Left lung (tissue), 10 donors: ENCODE data around the gene HUNK. TPM values are rescaled to one million over a fixed set of nuclear protein-coding genes. Genes with fewer than 3 reads are reported as not detected.
"Not testable (repeated sequence)": the region's sequence is repeated elsewhere in the genome, so short reads cannot be mapped to it uniquely, and the experiment has no call there.

Source experiments
- ATAC-seq: fragments of 200-7000 bp; cut with Tn5 transposase; one replicate; pipeline ENCODE4 v1.9.1; 2020; ENCODE audit warnings: moderate library complexity
- DNase-seq, 4 donors: peaks; one replicate each; pipeline ENCODE4 v3.0.0-alpha.2; 2013 to 2020
- H3K27ac ChIP-seq, 2 donors: fragments of 200-600 bp; sonication (generic) in 1 of 2; one replicate each; pipeline versions ENCODE4 v1.5.0 to v1.8.0; 2020 to 2021
- H3K27me3 ChIP-seq, 2 donors: fragments of 200-600 bp; sonication (generic) in 1 of 2; one replicate each; pipeline versions ENCODE4 v1.5.0 to v1.8.0; 2020 to 2021
- H3K36me3 ChIP-seq, 2 donors: fragments of 200-600 bp; sonication (generic) in 1 of 2; one replicate each; pipeline versions ENCODE4 v1.5.0 to v1.8.0; 2020 to 2021
- H3K4me1 ChIP-seq, 2 donors: fragments of 200-600 bp; one replicate each; pipeline ENCODE4 v1.8.0; 2021
- H3K4me3 ChIP-seq, 2 donors: fragments of 200-600 bp; sonication (generic) in 1 of 2; one replicate each; pipeline versions ENCODE4 v1.5.0 to v1.8.0; 2020 to 2021; ENCODE audit warnings: mild to moderate bottlenecking in 1 of 2
- H3K9me3 ChIP-seq, 2 donors: fragments of 200-600 bp; sonication (generic) in 1 of 2; one replicate each; pipeline versions ENCODE4 v1.5.0 to v1.8.0; 2020 to 2021
- intact Hi-C, 2 donors: fragments of 100-400 bp; cut with DNase I; formaldehyde crosslinking; loops; one replicate each; pipeline versions ENCODE4 v1.11.2 to v1.14.2; 2022
- polyA plus RNA-seq, 6 donors: library from polyadenylated mRNA; unstranded; fragments of 120-200 nt; gene quantifications; one replicate each; pipeline ENCODE4 v1.2.1, GENCODE V29; 2013; ENCODE audit not compliant: insufficient read length in 6 of 6
- total RNA-seq, 2 donors: library from RNA; stranded (reverse); fragmentation: NEBNext Ultra II Directional; extraction: Animal tissue kit (Norgen Biotek cat#: 25700); gene quantifications; one replicate each; pipeline ENCODE4 v1.2.1, GENCODE V29; 2021
- TF ChIP-seq, protein P1 (sequence below), 2 donors: fragments of 200-600 bp; sonication (generic) in 1 of 2; IDR thresholded peaks; one replicate each; pipeline versions ENCODE4 v1.5.0 to v1.8.0; 2021; ENCODE audit warnings: antibody characterized with exemption in 2 of 2
- donor health status: DM: no; HTN: yes; CAD: no.
- donor health status: DM: no; HTN: no; CAD: no.

HUNK gene
- total and polyA plus RNA-seq, 8 donors: 2.9 to 7.4 (median 6.0) TPM

DNA sequence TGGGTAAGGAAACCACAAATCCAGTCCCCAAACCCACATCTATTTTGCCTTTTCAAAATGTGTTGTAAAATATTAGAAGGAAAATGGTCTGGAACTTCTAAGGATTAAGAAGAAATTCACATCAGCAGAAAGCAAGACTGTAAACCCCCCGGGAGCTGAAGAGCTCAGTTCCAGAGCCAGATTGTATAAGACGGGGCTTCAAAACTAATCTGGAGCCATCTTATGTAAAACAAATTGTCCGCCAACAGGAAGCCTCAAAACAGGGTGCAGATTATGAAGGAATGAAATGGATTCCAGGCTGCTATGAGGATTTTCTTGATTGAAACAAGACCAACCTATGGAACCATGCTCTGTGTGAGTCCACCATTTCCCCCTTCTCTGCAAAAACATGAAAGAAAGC is 25.1 kb upstream of the HUNK start:
- Histone ChIP-seq H3K4me3 (no peak overlapping the region), H3K9me3 (no peaks in the 10 kb centered on the region), H3K36me3 (no peaks in the 10 kb centered on the region), H3K27ac (no peak overlapping the region), H3K27me3 (peaks cover 0 to 3% of the 10 kb centered on the region in 2 donors), H3K4me1 (no peaks in the 10 kb centered on the region)
- intact Hi-C loops: no loop called here
- ATAC-seq (no peak), DNase-seq (no peak)
- TF ChIP-seq, protein P1, sequence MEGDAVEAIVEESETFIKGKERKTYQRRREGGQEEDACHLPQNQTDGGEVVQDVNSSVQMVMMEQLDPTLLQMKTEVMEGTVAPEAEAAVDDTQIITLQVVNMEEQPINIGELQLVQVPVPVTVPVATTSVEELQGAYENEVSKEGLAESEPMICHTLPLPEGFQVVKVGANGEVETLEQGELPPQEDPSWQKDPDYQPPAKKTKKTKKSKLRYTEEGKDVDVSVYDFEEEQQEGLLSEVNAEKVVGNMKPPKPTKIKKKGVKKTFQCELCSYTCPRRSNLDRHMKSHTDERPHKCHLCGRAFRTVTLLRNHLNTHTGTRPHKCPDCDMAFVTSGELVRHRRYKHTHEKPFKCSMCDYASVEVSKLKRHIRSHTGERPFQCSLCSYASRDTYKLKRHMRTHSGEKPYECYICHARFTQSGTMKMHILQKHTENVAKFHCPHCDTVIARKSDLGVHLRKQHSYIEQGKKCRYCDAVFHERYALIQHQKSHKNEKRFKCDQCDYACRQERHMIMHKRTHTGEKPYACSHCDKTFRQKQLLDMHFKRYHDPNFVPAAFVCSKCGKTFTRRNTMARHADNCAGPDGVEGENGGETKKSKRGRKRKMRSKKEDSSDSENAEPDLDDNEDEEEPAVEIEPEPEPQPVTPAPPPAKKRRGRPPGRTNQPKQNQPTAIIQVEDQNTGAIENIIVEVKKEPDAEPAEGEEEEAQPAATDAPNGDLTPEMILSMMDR (IDR thresholded peaks at IDR 0.05): no peak

DNA sequence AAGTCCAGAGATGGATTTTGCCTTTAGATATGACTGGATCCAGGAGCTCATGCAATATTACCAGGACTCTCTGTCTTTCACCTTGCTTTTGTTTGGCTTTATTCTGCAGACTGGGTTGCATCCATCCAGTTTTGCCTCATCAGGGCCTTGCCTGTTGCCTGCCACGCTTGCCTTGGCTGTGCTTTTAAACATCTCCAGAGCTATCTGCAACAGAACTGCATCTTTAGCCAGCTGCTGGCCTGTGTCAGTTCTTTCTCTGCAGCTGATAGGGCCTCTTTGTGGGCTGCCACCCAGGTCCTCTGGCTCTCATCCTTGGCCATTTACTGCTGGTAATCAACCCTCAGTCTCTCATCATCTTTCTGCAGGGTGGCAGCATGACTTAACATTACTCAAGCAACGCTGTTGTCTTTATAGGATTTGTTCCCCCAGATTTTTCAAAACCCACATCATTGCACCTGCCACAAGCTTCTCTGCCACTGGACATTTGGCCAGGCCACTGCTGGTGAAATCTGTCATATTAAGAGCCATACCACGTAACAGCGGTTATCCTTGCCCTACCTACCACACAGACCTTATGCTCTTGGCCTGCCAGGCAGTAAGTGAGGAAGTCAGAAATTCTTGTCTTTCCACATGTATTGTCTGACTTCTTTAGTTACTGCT is 24.4 kb upstream of the HUNK start:
- Histone ChIP-seq H3K4me3 (no peak overlapping the region), H3K27me3 (peaks cover 0 to 3% of the 10 kb centered on the region in 2 donors), H3K9me3 (no peaks in the 10 kb centered on the region), H3K36me3 (no peaks in the 10 kb centered on the region), H3K27ac (no peak overlapping the region), H3K4me1 (no peaks in the 10 kb centered on the region)
- TF ChIP-seq, protein P1 (IDR thresholded peaks at IDR 0.05): no peak
- ATAC-seq (no peak), DNase-seq (no peak)
- intact Hi-C loops: no loop called here

DNA sequence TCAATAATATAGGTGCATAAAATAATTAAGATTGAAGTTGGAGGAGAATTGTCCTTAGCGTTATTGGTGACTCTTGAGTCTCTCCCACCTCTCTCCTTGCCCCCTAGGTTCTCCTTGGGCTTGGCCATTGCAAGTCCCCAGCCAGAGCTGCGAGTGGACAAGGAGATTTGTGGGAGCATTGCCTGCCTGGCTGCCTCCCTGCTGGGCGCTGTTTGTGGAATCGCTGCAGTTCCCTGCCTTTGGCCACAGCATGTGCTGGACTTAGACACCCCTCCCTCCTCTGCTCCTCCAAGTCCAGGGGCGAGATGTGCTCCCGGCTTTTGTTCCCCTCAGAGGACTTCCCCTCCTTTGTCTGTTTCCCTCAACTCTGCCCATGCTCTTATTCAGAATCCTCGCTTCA is 21.9 kb upstream of the HUNK start:
- ATAC-seq: no peak
- Histone ChIP-seq H3K4me3 (no peak overlapping the region), H3K36me3 (no peaks in the 10 kb centered on the region), H3K27me3 (no peaks in the 10 kb centered on the region), H3K9me3 (no peaks in the 10 kb centered on the region), H3K4me1 (no peaks in the 10 kb centered on the region), H3K27ac (no peak overlapping the region)
- TF ChIP-seq, protein P1 (IDR thresholded peaks at IDR 0.05): no peak
- intact Hi-C loops: no loop called here
- DNase-seq: no peak

DNA sequence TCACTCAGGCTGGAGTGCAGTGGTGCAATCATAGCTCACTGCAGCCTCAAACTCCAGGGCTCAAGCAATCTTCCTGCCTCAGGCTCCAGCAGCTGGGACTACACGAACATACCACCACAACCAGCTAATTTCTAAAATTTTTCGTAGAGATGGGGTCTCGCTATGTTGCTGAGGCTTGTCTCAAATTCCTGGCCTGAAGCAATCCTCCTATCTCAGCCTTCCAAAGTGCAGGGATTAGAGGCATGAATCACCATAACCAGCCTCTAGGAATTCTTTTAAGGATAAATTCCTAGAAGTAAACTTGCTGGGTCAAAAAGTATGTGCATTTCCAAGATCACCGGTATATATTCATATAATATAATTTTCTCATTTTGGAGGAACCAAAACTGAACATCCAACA is 17.6 kb upstream of the HUNK start:
- TF ChIP-seq, protein P1 (IDR thresholded peaks at IDR 0.05): no peak
- Histone ChIP-seq H3K27me3 (no peaks in the 10 kb centered on the region), H3K9me3 (no peaks in the 10 kb centered on the region), H3K36me3 (no peaks in the 10 kb centered on the region), H3K27ac (no peak overlapping the region), H3K4me1 (no peaks in the 10 kb centered on the region), H3K4me3 (no peak overlapping the region)
- intact Hi-C loops: no loop called here
- no peak for DNase-seq
- ATAC-seq: no peak

DNA sequence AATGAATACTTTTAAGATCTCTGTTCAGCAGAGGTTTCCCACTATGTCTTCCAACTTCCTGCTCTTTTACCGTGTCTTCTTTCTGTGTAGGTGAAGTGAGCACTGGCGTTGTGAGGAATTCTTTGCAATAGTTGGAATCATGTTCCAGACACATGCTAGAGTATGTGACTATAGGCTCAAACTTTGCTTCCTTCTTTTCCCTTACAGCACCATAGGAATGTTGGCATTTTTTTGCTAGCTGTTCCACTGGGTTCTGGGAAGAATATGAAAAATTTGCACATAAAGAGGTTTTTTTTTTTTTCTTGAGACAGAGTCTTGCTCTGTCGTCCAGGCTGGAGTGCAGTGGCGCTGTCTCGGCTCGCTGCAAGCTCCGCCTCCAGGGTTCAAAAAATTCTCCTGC is 15.7 kb upstream of the HUNK start:
- ATAC-seq (no peak), DNase-seq (no peak)
- Histone ChIP-seq H3K27me3 (peaks cover 5% of the 10 kb centered on the region in 2 donors), H3K4me3 (no peak overlapping the region), H3K4me1 (no peaks in the 10 kb centered on the region), H3K27ac (no peak overlapping the region), H3K9me3 (no peaks in the 10 kb centered on the region), H3K36me3 (no peaks in the 10 kb centered on the region)
- intact Hi-C loops: no loop called here
- TF ChIP-seq, protein P1 (IDR thresholded peaks at IDR 0.05): no peak

DNA sequence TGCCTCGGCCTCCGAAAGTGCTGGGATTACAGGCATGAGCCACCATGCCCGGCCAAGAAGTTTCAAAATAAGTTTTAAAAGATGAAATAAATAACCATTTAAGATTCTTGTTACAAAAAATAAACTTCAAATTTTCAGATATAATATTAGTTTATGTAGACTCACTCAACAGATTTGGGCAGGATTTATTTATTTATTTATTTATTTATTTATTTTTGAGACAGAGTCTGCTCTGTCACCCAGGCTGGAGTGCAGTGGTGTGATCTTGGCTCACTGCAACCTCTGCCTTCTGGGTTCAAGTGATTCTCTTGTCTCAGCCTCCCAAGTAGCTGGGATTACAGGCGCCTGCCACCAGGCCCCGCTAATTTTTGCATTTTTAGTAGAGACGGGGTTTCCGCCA is 15.2 kb upstream of the HUNK start:
- intact Hi-C loops, ATAC-seq: not testable (repeated sequence)

More for the DNA sequence above, 15.2 kb upstream of the HUNK start:
- not testable (repeated sequence) for H3K4me1 ChIP-seq, H3K27ac ChIP-seq, H3K36me3 ChIP-seq, H3K4me3 ChIP-seq, DNase-seq, H3K9me3 ChIP-seq, H3K27me3 ChIP-seq
